ENCODE data around the gene DPH3.

Gene DPH3

GRCh38 chr3:16233806-16234205 is 30.9 kb downstream of the DPH3 start:
- no peak for DNase-seq (ENCODE audit: low read depth, low spot score)

- no peak for DNase-seq (ENCODE audit: low read depth, low spot score)
Measured at GRCh38 chr3:16231983-16232382, 32.8 kb downstream of the DPH3 start.

GRCh38 chr3:16229681-16230080 is 35.1 kb downstream of the DPH3 start:
- DNase-seq (ENCODE audit: low read depth, low spot score): no peak

- no peak for DNase-seq (ENCODE audit: low read depth, low spot score)
Measured at GRCh38 chr3:16227566-16227965, 37.2 kb downstream of the DPH3 start.

GRCh38 chr3:16224325-16224724 is 40.4 kb downstream of the DPH3 start:
- no peak for DNase-seq (ENCODE audit: low read depth, low spot score)

GRCh38 chr3:16222547-16222946 is 42.2 kb downstream of the DPH3 start:
- no peak for DNase-seq (ENCODE audit: low read depth, low spot score)

- DNase-seq (ENCODE audit: low read depth, low spot score): no peak
Measured at GRCh38 chr3:16221990-16222389, 42.8 kb downstream of the DPH3 start.

- no peak for DNase-seq (ENCODE audit: low read depth, low spot score)
Measured at GRCh38 chr3:16219777-16220176, 45.0 kb downstream of the DPH3 start.

- no peak for DNase-seq (ENCODE audit: low read depth, low spot score)
Measured at GRCh38 chr3:16216373-16216935, 48.3 kb downstream of the DPH3 start.

- no peak for DNase-seq (ENCODE audit: low read depth, low spot score)
Measured at GRCh38 chr3:16214366-16214765, 50.4 kb downstream of the DPH3 start.

GRCh38 chr3:16211176-16211904 is 53.4 kb downstream of the DPH3 start:
- DNase-seq (ENCODE audit: low read depth, low spot score): no peak
